Lower leg skin (tissue), 4 donors: Measurements from ENCODE around the gene ASB13. TPM values are rescaled to one million over a fixed set of nuclear protein-coding genes. Genes with fewer than 3 reads are reported as not detected.
A peak's percentile ranks its signal among the peaks of the same experiment; 100 is the strongest.

Experiments used
- DNase-seq, 2 donors: peaks; one replicate each; pipeline ENCODE4 v3.0.0-alpha.2; 2019; ENCODE audit warnings: low spot score in 2 of 2
- H3K4me3 ChIP-seq: fragments of 200-600 bp; sonication (generic); 2 replicates; pipeline ENCODE4 v1.5.1; 2017; ENCODE audit warnings: mild to moderate bottlenecking, low read depth; ENCODE audit not compliant: poor library complexity, severe bottlenecking
- POLR2A ChIP-seq, 2 donors: fragments of 450-650 bp; IDR thresholded peaks; one replicate each; pipeline ENCODE4 v1.6.1; 2016 to 2017; ENCODE audit warnings: antibody characterized with exemption in 2 of 2, mild to moderate bottlenecking in 1 of 2, moderate library complexity in 1 of 2
- WGBS, 2 donors: methylation state at CpG; one replicate each; pipeline ENCODE4 v1.1.5; 2018; 5-methylcytosine and 5-hydroxymethylcytosine counted together
- intact Hi-C: fragments of 100-400 bp; cut with DNase I; formaldehyde crosslinking; loops from one replicate; pipeline ENCODE4 v1.15.0; 2023; ENCODE audit warnings: low total_unique reads
- total RNA-seq, 4 donors: library from RNA; depleted of rRNA; stranded (reverse); fragments of >200 nt; gene quantifications; one replicate each; pipeline ENCODE4 v1.1.0, GENCODE V29; 2016
- TF ChIP-seq, protein P1 (sequence below), 3 donors: fragments of 450-650 bp; IDR thresholded peaks; one replicate each; pipeline ENCODE4 v1.5.1; 2016; ENCODE audit warnings: antibody characterized with exemption in 3 of 3, mild to moderate bottlenecking in 3 of 3, moderate library complexity in 2 of 3

The ASB13 gene
- total RNA-seq, 4 donors from 2014 or later: 9.9 to 28.5 (median 18.4) TPM

DNA sequence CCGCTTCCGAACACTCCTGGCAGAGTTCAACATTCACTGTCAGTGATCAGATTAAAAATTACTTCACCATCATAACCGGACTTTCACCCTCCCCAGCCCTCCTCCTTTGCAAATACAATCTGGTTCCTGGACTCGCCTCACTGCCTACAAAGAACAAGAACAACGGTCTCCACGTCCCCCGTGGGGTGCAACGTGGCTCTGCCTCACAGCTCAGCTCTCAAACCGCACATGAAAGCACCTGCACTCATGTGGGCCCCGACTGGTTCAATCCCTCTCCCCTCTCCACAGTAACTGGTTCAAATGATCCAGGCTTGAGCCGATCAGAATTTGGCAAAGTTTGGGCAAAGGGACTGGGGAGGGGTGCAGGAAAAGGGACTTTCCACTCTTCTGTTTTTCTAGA, 21.0 kb downstream of the ASB13 start:
- intact Hi-C loops: no loop called here
- DNase-seq: peak in 1 of 2 donors; percentile 87
- H3K4me3 ChIP-seq: no peak overlapping the region
- TF ChIP-seq POLR2A (IDR thresholded peaks at IDR 0.05): no peak
- TF ChIP-seq, protein P1, sequence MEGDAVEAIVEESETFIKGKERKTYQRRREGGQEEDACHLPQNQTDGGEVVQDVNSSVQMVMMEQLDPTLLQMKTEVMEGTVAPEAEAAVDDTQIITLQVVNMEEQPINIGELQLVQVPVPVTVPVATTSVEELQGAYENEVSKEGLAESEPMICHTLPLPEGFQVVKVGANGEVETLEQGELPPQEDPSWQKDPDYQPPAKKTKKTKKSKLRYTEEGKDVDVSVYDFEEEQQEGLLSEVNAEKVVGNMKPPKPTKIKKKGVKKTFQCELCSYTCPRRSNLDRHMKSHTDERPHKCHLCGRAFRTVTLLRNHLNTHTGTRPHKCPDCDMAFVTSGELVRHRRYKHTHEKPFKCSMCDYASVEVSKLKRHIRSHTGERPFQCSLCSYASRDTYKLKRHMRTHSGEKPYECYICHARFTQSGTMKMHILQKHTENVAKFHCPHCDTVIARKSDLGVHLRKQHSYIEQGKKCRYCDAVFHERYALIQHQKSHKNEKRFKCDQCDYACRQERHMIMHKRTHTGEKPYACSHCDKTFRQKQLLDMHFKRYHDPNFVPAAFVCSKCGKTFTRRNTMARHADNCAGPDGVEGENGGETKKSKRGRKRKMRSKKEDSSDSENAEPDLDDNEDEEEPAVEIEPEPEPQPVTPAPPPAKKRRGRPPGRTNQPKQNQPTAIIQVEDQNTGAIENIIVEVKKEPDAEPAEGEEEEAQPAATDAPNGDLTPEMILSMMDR (IDR thresholded peaks at IDR 0.05): no peak
- WGBS, 2 donors: 69 to 71% methylated on average over 11 of the region's 11 CpGs

DNA sequence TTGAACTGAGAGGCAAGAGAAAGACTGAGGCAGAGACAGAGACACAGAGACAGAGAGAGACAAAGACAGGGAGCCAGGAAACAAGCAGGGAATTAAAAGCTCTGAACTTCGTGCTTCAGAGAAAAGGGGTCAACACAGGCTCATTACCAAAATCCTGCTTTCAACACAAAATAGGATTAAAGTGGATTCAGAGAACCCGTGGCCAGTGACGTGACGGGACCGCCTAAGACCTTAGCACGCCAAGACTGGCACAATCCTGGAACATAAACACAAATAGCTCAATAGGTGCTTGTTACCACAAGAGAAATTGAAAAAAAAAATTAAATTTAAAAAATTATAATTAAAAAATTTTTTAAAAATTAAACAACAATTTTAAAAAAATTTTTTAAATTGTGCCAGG, 21.5 kb downstream of the ASB13 start:
- TF ChIP-seq POLR2A (IDR thresholded peaks at IDR 0.05): no peak
- TF ChIP-seq, protein P1 (IDR thresholded peaks at IDR 0.05): no peak
- no peak for DNase-seq
- intact Hi-C loops: no loop called here
- no peak overlapping the region for H3K4me3 ChIP-seq
- 77 to 86% methylated on average over 6 of the region's 6 CpGs for WGBS, 2 donors

DNA sequence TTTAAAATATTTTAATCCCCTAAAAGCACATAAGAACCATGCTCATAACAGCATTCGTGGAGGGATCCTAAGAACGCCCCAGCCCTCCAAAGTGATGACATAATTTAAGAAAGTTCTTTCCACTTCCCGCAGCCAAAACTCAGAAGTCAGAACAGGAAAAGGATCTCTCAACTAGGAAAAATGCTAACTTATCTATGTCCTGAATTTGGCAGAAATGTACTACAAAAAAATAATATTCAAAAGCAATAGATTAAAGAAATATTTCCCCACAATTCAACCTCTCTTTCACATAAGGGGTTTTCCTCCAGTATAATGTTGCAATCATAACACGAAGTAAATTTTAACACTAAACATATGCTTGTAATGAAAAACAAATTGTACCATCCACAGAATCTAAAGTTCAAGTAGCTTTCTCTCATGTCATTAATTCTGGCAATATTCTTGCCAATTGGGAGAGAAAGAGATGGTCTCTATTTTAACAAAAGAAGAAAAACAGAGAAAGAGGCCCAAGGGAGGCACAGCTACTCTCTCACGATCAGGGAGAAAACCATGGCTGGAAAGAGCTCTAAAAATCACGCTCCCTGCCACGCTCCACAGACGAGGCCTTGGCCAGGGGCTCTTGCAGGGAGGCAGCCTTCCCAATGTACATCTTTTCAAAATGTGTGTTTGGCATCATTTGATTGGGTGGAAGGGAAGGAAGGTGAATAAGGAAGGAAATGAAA, 22.9 kb downstream of the ASB13 start:
- TF ChIP-seq, protein P1 (IDR thresholded peaks at IDR 0.05): no peak
- TF ChIP-seq POLR2A (IDR thresholded peaks at IDR 0.05): no peak
- H3K4me3 ChIP-seq: no peak overlapping the region
- 63 to 66% methylated on average over 8 of the region's 8 CpGs for WGBS, 2 donors
- DNase-seq: no peak
- intact Hi-C loops: no loop called here

DNA sequence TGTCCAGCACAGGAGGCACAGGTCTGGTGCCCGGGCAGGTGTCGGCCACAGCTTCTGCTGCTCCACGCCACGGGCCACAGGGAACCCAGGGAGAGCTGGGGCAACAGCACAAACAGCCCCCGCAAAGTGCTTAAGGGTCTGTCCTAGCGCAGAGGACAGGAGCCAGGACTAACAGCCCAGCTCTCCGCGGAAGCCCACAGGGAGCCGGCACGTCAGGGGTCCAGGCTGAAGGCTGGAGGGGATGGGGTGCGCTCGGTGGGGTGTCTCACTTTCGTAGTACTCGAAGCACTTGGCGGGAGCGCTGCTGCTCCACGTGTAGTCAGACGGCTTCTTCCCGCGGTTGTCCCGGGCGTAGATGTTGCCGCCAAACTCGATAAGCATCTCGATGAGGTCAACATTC, 24.9 kb downstream of the ASB13 start:
- TF ChIP-seq, protein P1 (IDR thresholded peaks at IDR 0.05): no peak
- TF ChIP-seq POLR2A (IDR thresholded peaks at IDR 0.05): no peak

DNA sequence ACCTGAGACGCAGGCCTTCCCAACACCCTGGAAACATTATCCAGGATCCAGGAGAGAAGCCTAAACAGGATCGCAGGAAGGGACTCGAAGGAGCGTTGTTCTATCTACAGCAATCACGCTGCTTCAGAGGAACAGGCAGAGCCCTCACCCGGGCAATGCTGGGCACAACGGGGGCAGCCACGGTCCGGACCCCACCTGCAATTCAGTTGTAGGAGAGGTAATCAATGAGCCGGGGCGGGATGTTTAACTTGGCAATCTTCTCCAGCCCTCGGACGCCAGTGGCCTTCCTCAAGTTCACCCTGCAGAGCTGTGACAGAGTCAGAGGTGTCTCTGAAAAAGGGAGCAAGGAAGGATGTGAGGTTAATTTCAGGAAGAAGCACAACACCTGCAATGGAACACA, 25.9 kb downstream of the ASB13 start:
- intact Hi-C loops: no loop called here
- WGBS, 2 donors: 93 to 97% methylated on average over 13 of the region's 13 CpGs
- no peak overlapping the region for H3K4me3 ChIP-seq
- no peak for DNase-seq
- TF ChIP-seq POLR2A (IDR thresholded peaks at IDR 0.05): no peak
- TF ChIP-seq, protein P1 (IDR thresholded peaks at IDR 0.05): no peak

More for the DNA sequence above, 24.9 kb downstream of the ASB13 start:
- no peak for DNase-seq
- 92 to 93% methylated on average over 25 of the region's 25 CpGs for WGBS, 2 donors
- intact Hi-C loops: no loop called here
- H3K4me3 ChIP-seq: no peak overlapping the region

DNA sequence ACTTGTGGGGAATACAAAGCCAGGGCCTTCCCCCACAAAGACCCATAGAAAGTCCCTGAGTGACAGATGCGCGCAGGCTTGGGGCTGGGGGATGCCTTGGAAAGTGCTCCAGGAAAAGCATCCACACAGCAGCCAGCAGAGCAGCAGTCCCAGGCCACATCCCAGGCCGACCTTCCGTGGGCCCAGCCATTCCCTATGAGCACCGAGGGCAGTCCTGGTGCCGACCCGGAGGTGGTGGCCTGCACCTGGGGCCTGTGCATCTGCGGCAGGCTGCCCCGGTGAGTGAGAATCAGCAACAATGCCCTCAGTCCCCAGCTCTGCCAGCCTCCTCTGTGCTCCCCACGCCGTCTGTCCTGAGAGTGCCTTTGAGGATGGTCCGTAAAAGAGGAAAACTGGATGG, 26.4 kb downstream of the ASB13 start:
- TF ChIP-seq POLR2A (IDR thresholded peaks at IDR 0.05): no peak
- TF ChIP-seq, protein P1 (IDR thresholded peaks at IDR 0.05): no peak
- no peak overlapping the region for H3K4me3 ChIP-seq
- no peak for DNase-seq
- WGBS, 2 donors: 90 to 98% methylated on average over 7 to 12 of the region's 12 CpGs
- intact Hi-C loops: no loop called here
